ENCODE measurements around the gene ARSD.

DNA sequence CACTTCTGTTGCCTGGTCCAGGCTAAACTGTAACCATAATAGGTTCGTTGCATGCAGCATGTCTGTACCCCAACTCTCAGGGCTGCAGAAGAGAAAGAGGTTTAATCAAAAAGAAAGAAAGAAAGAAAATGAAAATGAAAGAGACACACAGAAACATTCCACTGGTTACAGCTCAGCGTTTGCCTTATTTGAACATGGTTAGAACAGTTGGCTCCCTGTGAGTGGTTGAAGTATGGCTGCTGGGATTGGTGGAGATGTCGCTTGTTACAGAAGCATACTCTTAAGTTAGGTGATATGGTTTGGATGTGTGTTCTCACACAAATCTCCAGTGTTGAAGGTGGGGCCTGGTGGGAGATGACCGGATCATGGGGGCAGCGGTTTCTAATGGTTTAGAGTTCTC, 36.3 kb downstream of the ARSD start:
- TF ChIP-seq, protein P1, sequence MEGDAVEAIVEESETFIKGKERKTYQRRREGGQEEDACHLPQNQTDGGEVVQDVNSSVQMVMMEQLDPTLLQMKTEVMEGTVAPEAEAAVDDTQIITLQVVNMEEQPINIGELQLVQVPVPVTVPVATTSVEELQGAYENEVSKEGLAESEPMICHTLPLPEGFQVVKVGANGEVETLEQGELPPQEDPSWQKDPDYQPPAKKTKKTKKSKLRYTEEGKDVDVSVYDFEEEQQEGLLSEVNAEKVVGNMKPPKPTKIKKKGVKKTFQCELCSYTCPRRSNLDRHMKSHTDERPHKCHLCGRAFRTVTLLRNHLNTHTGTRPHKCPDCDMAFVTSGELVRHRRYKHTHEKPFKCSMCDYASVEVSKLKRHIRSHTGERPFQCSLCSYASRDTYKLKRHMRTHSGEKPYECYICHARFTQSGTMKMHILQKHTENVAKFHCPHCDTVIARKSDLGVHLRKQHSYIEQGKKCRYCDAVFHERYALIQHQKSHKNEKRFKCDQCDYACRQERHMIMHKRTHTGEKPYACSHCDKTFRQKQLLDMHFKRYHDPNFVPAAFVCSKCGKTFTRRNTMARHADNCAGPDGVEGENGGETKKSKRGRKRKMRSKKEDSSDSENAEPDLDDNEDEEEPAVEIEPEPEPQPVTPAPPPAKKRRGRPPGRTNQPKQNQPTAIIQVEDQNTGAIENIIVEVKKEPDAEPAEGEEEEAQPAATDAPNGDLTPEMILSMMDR (IDR thresholded peaks at IDR 0.05; ENCODE audit: control extremely low read depth in 1 of 3, insufficient read depth in 1 of 3, low read depth in 1 of 3, low read length in 3 of 3): no peak
- no peak for TF ChIP-seq EP300 (IDR thresholded peaks at IDR 0.05; ENCODE audit: borderline replicate concordance in 1 of 2, low read depth in 2 of 2, low read length in 2 of 2)
- no peak for TF ChIP-seq CBX8 (IDR thresholded peaks at IDR 0.05; ENCODE audit: borderline replicate concordance, low read depth, low read length)
- no peak for TF ChIP-seq RNF2 (IDR thresholded peaks at IDR 0.05; ENCODE audit: borderline replicate concordance, low read depth, low read length, missing control alignments, poor library complexity, severe bottlenecking)
- TF ChIP-seq CHD2 (IDR thresholded peaks at IDR 0.05; ENCODE audit: low read length): no peak
- TF ChIP-seq JUN (IDR thresholded peaks at IDR 0.05; ENCODE audit: low read depth, low read length): no peak
- TF ChIP-seq GTF2F1 (IDR thresholded peaks at IDR 0.05; ENCODE audit: borderline replicate concordance, low read depth, low read length): no peak
- no peak for TF ChIP-seq SIRT6 (IDR thresholded peaks at IDR 0.05; ENCODE audit: low read length)
- TF ChIP-seq ASH2L (IDR thresholded peaks at IDR 0.05; ENCODE audit: low read length): no peak
- no peak for TF ChIP-seq JUND (IDR thresholded peaks at IDR 0.05; ENCODE audit: low read length)
- TF ChIP-seq, protein P2, sequence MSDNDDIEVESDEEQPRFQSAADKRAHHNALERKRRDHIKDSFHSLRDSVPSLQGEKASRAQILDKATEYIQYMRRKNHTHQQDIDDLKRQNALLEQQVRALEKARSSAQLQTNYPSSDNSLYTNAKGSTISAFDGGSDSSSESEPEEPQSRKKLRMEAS (IDR thresholded peaks at IDR 0.05): no peak
- no peak for TF ChIP-seq POLR2A (IDR thresholded peaks at IDR 0.05; ENCODE audit: control extremely low read depth in 1 of 2, low read depth in 2 of 2, low read length in 2 of 2)
- TF ChIP-seq PHF8 (conservative IDR thresholded peaks at IDR 0.05; ENCODE audit: low read depth, low read length): no peak
